Measurements from ENCODE around the gene TRIP13. TPM values are rescaled to one million over a fixed set of nuclear protein-coding genes. Genes with fewer than 3 reads are reported as not detected.

The TRIP13 gene
- total RNA-seq, 4 donors from 2014 or later = 0.13 to 3.6 (median 0.73) TPM

- Histone ChIP-seq H3K9me3 (no peaks in the 10 kb centered on the region), H3K27me3 (peaks cover 11% of the 10 kb centered on the region), H3K36me3 (no peaks in the 10 kb centered on the region), H3K4me3 (no peak overlapping the region), H3K4me1 (peaks cover 0 to 16% (median 0%) of the 10 kb centered on the region in 3 donors), H3K27ac (no peak overlapping the region)
- 73 to 79% methylated on average over 7 to 8 of the region's 9 CpGs for WGBS, 2 donors (ENCODE audit: low coverage in 1 of 2)
- TF ChIP-seq POLR2A (IDR thresholded peaks at IDR 0.05) = no peak
- TF ChIP-seq CTCF (IDR thresholded peaks at IDR 0.05) = no peak
- TF ChIP-seq POLR2AphosphoS5 (IDR thresholded peaks at IDR 0.05) = no peak
- TF ChIP-seq EP300 (IDR thresholded peaks at IDR 0.05) = no peak
- ATAC-seq = no peak
These were observed 73.6 kb downstream of the TRIP13 start for GRCh38 chr5:966345-966710.

GRCh38 chr5:966941-967340, 74.3 kb downstream of the TRIP13 start:
- peaks cover 11% of the 10 kb centered on the region for H3K27me3 ChIP-seq
- WGBS, 2 donors (ENCODE audit: low coverage in 1 of 2) = 100% methylated on average over 6 of the region's 6 CpGs; no CpG with 5 or more reads in 1 of the 2 donors
- H3K4me3 ChIP-seq = no peak overlapping the region
- no peak for TF ChIP-seq POLR2A (IDR thresholded peaks at IDR 0.05)
- TF ChIP-seq CTCF (IDR thresholded peaks at IDR 0.05) = no peak
- no peak for TF ChIP-seq EP300 (IDR thresholded peaks at IDR 0.05)
- TF ChIP-seq POLR2AphosphoS5 (IDR thresholded peaks at IDR 0.05) = no peak
- ATAC-seq = no peak
- H3K9me3 ChIP-seq = no peaks in the 10 kb centered on the region
- H3K36me3 ChIP-seq = no peaks in the 10 kb centered on the region
- no peak overlapping the region for H3K27ac ChIP-seq
- peaks cover 0 to 16% (median 0%) of the 10 kb centered on the region in 3 donors for H3K4me1 ChIP-seq

Other genes with a start within 250 kb of the TRIP13 start
- 10 to 100 TPM; 13.3 to 42.8 (median 32.0) TPM for gene TPPP, start 199.5 kb upstream of the TRIP13 start, total RNA-seq
- gene ZDHHC11B, start 108.2 kb upstream of the TRIP13 start, total RNA-seq = 10 to 100 TPM in 1 of 4 donors, 1 to 10 TPM in 3; 3.1 to 14.3 (median 6.9) TPM
- gene ZDHHC11, start 41.9 kb upstream of the TRIP13 start, total RNA-seq = 10 to 100 TPM in 2 of 4 donors, 1 to 10 TPM in 2; 2.3 to 19.1 (median 7.4) TPM
- 10 to 100 TPM; 22.3 to 38.5 (median 28.4) TPM for gene BRD9, start 83 bp upstream of the TRIP13 start, total RNA-seq
- 1 to 10 TPM; 1.8 to 6.1 (median 1.9) TPM for gene NKD2, start 115.9 kb downstream of the TRIP13 start, total RNA-seq
- 10 to 100 TPM; 18.8 to 28.7 (median 24.5) TPM for gene SLC12A7, start 219.2 kb downstream of the TRIP13 start, total RNA-seq